HG02642 (cell line): ENCODE data around the gene CHN1.

Experiments used
- ATAC-seq: cut with Tn5 transposase; IDR thresholded peaks from one replicate; pipeline ENCODE4 v1.9.1; 2021; ENCODE audit warnings: mild to moderate bottlenecking; ENCODE audit not compliant: unreplicated experiment, poor library complexity

CHN1 gene

GRCh38 chr2:174931724-174932123 is 73.5 kb downstream of the CHN1 start:
- ATAC-seq = no peak

- no peak for ATAC-seq
Observed at GRCh38 chr2:174929786-174930185, 75.4 kb downstream of the CHN1 start.

GRCh38 chr2:174925046-174925784 is 80.0 kb downstream of the CHN1 start:
- ATAC-seq = no peak

GRCh38 chr2:174924061-174924693 is 81.0 kb downstream of the CHN1 start:
- ATAC-seq = no peak

GRCh38 chr2:174919947-174920595 is 85.1 kb downstream of the CHN1 start:
- no peak for ATAC-seq

GRCh38 chr2:174918886-174919526 is 86.2 kb downstream of the CHN1 start:
- no peak for ATAC-seq

GRCh38 chr2:174916270-174916930 is 88.8 kb downstream of the CHN1 start:
- ATAC-seq = no peak

- no peak for ATAC-seq
Observed at GRCh38 chr2:174914853-174915760, 90.1 kb downstream of the CHN1 start.

GRCh38 chr2:174908284-174908683 is 96.9 kb downstream of the CHN1 start:
- ATAC-seq = no peak

GRCh38 chr2:174903264-174903556 is 102.0 kb downstream of the CHN1 start:
- no peak for ATAC-seq

GRCh38 chr2:174902506-174903263 is 102.5 kb downstream of the CHN1 start:
- ATAC-seq = no peak

- no peak for ATAC-seq
Observed at GRCh38 chr2:174901075-174901474, 104.1 kb downstream of the CHN1 start.

GRCh38 chr2:174897286-174897685 is 107.9 kb downstream of the CHN1 start:
- no peak for ATAC-seq

- ATAC-seq = no peak
Observed at GRCh38 chr2:174893018-174893417, 112.2 kb downstream of the CHN1 start.

- no peak for ATAC-seq
Observed at GRCh38 chr2:174892546-174892945, 112.6 kb downstream of the CHN1 start.

GRCh38 chr2:174888646-174889271 is 116.4 kb downstream of the CHN1 start:
- ATAC-seq = no peak

GRCh38 chr2:174888146-174888545 is 117.0 kb downstream of the CHN1 start:
- ATAC-seq = no peak

- ATAC-seq = no peak
Observed at GRCh38 chr2:174882416-174882815, 122.8 kb downstream of the CHN1 start.

- ATAC-seq = no peak
Observed at GRCh38 chr2:174881678-174882077, 123.5 kb downstream of the CHN1 start.
